SK-N-DZ (cell line): Measurements from ENCODE around the gene DRGX. TPM values are rescaled to one million over a fixed set of nuclear protein-coding genes. Genes with fewer than 3 reads are reported as not detected.

ENCODE experiments used
- DNase-seq: peaks from one replicate; pipeline ENCODE4 v3.0.0-alpha.2; 2015; ENCODE audit warnings: low spot score
- polyA plus RNA-seq, 2 experiments: library from polyadenylated mRNA; depleted of rRNA; stranded (reverse); fragments of >200 nt; gene quantifications; 2 replicates each; pipeline ENCODE4 v1.2.3, GENCODE V29; 2014

DRGX gene
- 2.2 and 8.5 TPM in 2 replicates for polyA plus RNA-seq (2014; cell fraction: cytosol; rRNA removed)
- 1.8 and 2.8 TPM in 2 replicates for polyA plus RNA-seq (2014; cell fraction: nucleus; rRNA removed)

- peak; percentile 82 for DNase-seq
These were observed at the start of gene DRGX for GRCh38 chr10:49395741-49396665. DRGX (minus strand) TSS chr10:49396089; CDS start chr10:49395440, 649 bp downstream.

GRCh38 chr10:49444349-49444748 is 48.5 kb upstream of the DRGX start:
- DNase-seq = no peak

GRCh38 chr10:49442863-49443262 is 47.0 kb upstream of the DRGX start:
- DNase-seq = no peak

GRCh38 chr10:49441488-49442476 is 45.9 kb upstream of the DRGX start:
- no peak for DNase-seq

GRCh38 chr10:49435225-49435624 is 39.3 kb upstream of the DRGX start:
- no peak for DNase-seq

- DNase-seq = no peak
These were observed 37.2 kb upstream of the DRGX start for GRCh38 chr10:49433069-49433468.

- DNase-seq = no peak
These were observed 35.5 kb upstream of the DRGX start for GRCh38 chr10:49431426-49431825.

GRCh38 chr10:49429458-49429857 is 33.6 kb upstream of the DRGX start:
- DNase-seq = no peak

GRCh38 chr10:49426490-49427360 is 30.8 kb upstream of the DRGX start:
- DNase-seq = no peak

- no peak for DNase-seq
These were observed 23.1 kb upstream of the DRGX start for GRCh38 chr10:49419005-49419404.

GRCh38 chr10:49418328-49418727 is 22.4 kb upstream of the DRGX start:
- DNase-seq = no peak

- no peak for DNase-seq
These were observed 22.1 kb upstream of the DRGX start for GRCh38 chr10:49418053-49418326.

GRCh38 chr10:49417311-49418052 is 21.6 kb upstream of the DRGX start:
- DNase-seq = no peak

GRCh38 chr10:49415846-49416245 is 20.0 kb upstream of the DRGX start:
- no peak for DNase-seq

- no peak for DNase-seq
These were observed 19.2 kb upstream of the DRGX start for GRCh38 chr10:49415109-49415508.

- no peak for DNase-seq
These were observed 18.6 kb upstream of the DRGX start for GRCh38 chr10:49414496-49414895.

- DNase-seq = no peak
These were observed 16.7 kb upstream of the DRGX start for GRCh38 chr10:49412571-49412970.

GRCh38 chr10:49410365-49411074 is 14.6 kb upstream of the DRGX start:
- no peak for DNase-seq

GRCh38 chr10:49409755-49410154 is 13.9 kb upstream of the DRGX start:
- no peak for DNase-seq
